Right cardiac atrium (tissue), 5 donors: ENCODE measurements around the gene SIX4. TPM values are rescaled to one million over a fixed set of nuclear protein-coding genes. Genes with fewer than 3 reads are reported as not detected.

Source experiments
- ATAC-seq, 2 donors: fragments of 200-7000 bp; cut with Tn5 transposase; one replicate each; pipeline versions ENCODE4 v1.8.0 to v1.9.1; 2020; ENCODE audit warnings: moderate library complexity in 2 of 2, mild to moderate bottlenecking in 1 of 2
- DNase-seq, 3 donors: peaks; one replicate each; pipeline ENCODE4 v3.0.0-alpha.2; 2020
- H3K27ac ChIP-seq: one replicate; pipeline ENCODE4 v1.5.1; 2013; ENCODE audit warnings: mild to moderate bottlenecking, low read length, control low read depth, moderate library complexity
- H3K27me3 ChIP-seq: one replicate; pipeline ENCODE4 v1.6.1; 2013; ENCODE audit not compliant: control insufficient read depth, insufficient read depth
- H3K4me1 ChIP-seq: one replicate; pipeline ENCODE4 v1.6.1; 2013; ENCODE audit warnings: low read length; ENCODE audit not compliant: control insufficient read depth, insufficient read depth
- H3K4me3 ChIP-seq: one replicate; pipeline ENCODE4 v1.5.1; 2013; ENCODE audit warnings: low read length, control low read depth
- H3K9me3 ChIP-seq: one replicate; pipeline ENCODE4 v1.6.1; 2013; ENCODE audit warnings: low read length; ENCODE audit not compliant: control insufficient read depth
- WGBS: extraction: QIAGEN DNeasy Blood & Tissue Kit; methylation state at CpG from one replicate; pipeline ENCODE4 v1.1.7; 2013; 5-methylcytosine and 5-hydroxymethylcytosine counted together
- intact Hi-C, 4 donors: fragments of 100-400 bp; cut with DNase I; formaldehyde crosslinking; loops; one replicate each; pipeline versions ENCODE4 v1.11.0 to v1.14.0; 2022 to 2023
- polyA plus RNA-seq: library from polyadenylated mRNA; stranded (reverse); fragments of 200-250 nt; gene quantifications from one replicate; pipeline ENCODE4 v1.2.3, GENCODE V29; 2013
- total RNA-seq, 4 donors: library from RNA; stranded (reverse); fragmentation: NEBNext Ultra II Directional; extraction: Animal tissue kit (Norgen Biotek cat#: 25700); gene quantifications; one replicate each; pipeline ENCODE4 v1.2.1, GENCODE V29; 2021
- donor health status: healthy with polysubstance abuse.
- donor health status: DM: no; HTN: yes; CAD: no.
- donor health status: DM: no; HTN: no; CAD: no.
- donor health status: DM: no; HTN: yes; CAD: no; lungs with severe emphysema.
- donor health status: DM: yes; HTN: yes; CAD: no.

Gene SIX4
- total and polyA plus RNA-seq, 5 donors: 1.1 to 4.1 (median 3.2) TPM

- DNase-seq (peak; percentile 37 to 66 (median 58)), ATAC-seq (peak; percentile 66 to 70)
- Histone ChIP-seq H3K27ac (no peak overlapping the region), H3K4me1 (no peaks in the 10 kb centered on the region), H3K9me3 (no peaks in the 10 kb centered on the region), H3K27me3 (no peaks in the 10 kb centered on the region), H3K4me3 (peak overlapping the region; percentile 62)
- WGBS: 6% methylated on average over 70 of the region's 70 CpGs
- intact Hi-C loops: loop anchor here in 1 of 4 donors (10.0 kb wide), 1 partner anchor 523 kb away; no protein-coding TSS in a partner anchor
Measured at GRCh38 chr14:60721326-60722106, 2.6 kb downstream of the SIX4 start.

GRCh38 chr14:60720962-60721325 is 3.2 kb downstream of the SIX4 start:
- intact Hi-C loops: loop anchor here in 1 of 4 donors (10.0 kb wide), 1 partner anchor 524 kb away; no protein-coding TSS in a partner anchor
- Histone ChIP-seq H3K9me3 (no peaks in the 10 kb centered on the region), H3K27me3 (no peaks in the 10 kb centered on the region), H3K27ac (no peak overlapping the region), H3K4me1 (no peaks in the 10 kb centered on the region), H3K4me3 (no peak overlapping the region)
- ATAC-seq: no peak
- DNase-seq: no peak
- 58% methylated on average over 4 of the region's 4 CpGs for WGBS

- H3K27me3 ChIP-seq: no peaks in the 10 kb centered on the region
- DNase-seq: no peak
Measured at GRCh38 chr14:60720391-60720790, 3.8 kb downstream of the SIX4 start.

GRCh38 chr14:60713513-60713912 is 10.6 kb downstream of the SIX4 start:
- Histone ChIP-seq H3K27me3 (no peaks in the 10 kb centered on the region), H3K27ac (no peak overlapping the region), H3K4me3 (no peak overlapping the region), H3K4me1 (no peaks in the 10 kb centered on the region), H3K9me3 (no peaks in the 10 kb centered on the region)
- 85% methylated on average over 6 of the region's 6 CpGs for WGBS
- DNase-seq (no peak), ATAC-seq (no peak)
- intact Hi-C loops: no loop called here

More at GRCh38 chr14:60720391-60720790, 3.8 kb downstream of the SIX4 start:
- Histone ChIP-seq H3K4me1 (no peaks in the 10 kb centered on the region), H3K4me3 (no peak overlapping the region), H3K27ac (no peak overlapping the region), H3K9me3 (no peaks in the 10 kb centered on the region)
- WGBS: 83% methylated on average over 1 of the region's 1 CpG
- intact Hi-C loops: loop anchor here in 1 of 4 donors (10.0 kb wide), 1 partner anchor 524 kb away; no protein-coding TSS in a partner anchor
- no peak for ATAC-seq

GRCh38 chr14:60710494-60710893 is 13.7 kb downstream of the SIX4 start:
- no peak overlapping the region for H3K4me3 ChIP-seq
- no peaks in the 10 kb centered on the region for H3K27me3 ChIP-seq
- intact Hi-C loops: no loop called here
- no peaks in the 10 kb centered on the region for H3K4me1 ChIP-seq
- ATAC-seq (no peak), DNase-seq (no peak)
- H3K27ac ChIP-seq: no peak overlapping the region
- H3K9me3 ChIP-seq: no peaks in the 10 kb centered on the region

- DNase-seq (no peak), ATAC-seq (no peak)
- WGBS: 97% methylated on average over 3 of the region's 3 CpGs
- intact Hi-C loops: no loop called here
- Histone ChIP-seq H3K27me3 (no peaks in the 10 kb centered on the region), H3K27ac (no peak overlapping the region), H3K4me3 (no peak overlapping the region), H3K9me3 (no peaks in the 10 kb centered on the region), H3K4me1 (no peaks in the 10 kb centered on the region)
Measured at GRCh38 chr14:60707858-60708257, 16.3 kb downstream of the SIX4 start.

- Histone ChIP-seq H3K4me1 (no peaks in the 10 kb centered on the region), H3K27me3 (no peaks in the 10 kb centered on the region), H3K27ac (no peak overlapping the region), H3K4me3 (no peak overlapping the region), H3K9me3 (no peaks in the 10 kb centered on the region)
- DNase-seq (no peak), ATAC-seq (no peak)
- intact Hi-C loops: no loop called here
Measured at GRCh38 chr14:60705100-60705499, 19.1 kb downstream of the SIX4 start.

- Histone ChIP-seq H3K27ac (no peak overlapping the region), H3K4me3 (no peak overlapping the region), H3K4me1 (no peaks in the 10 kb centered on the region), H3K27me3 (no peaks in the 10 kb centered on the region), H3K9me3 (no peaks in the 10 kb centered on the region)
- DNase-seq (no peak), ATAC-seq (no peak)
- WGBS: 87% methylated on average over 3 of the region's 3 CpGs
- intact Hi-C loops: no loop called here
Measured at GRCh38 chr14:60700598-60700997, 23.6 kb downstream of the SIX4 start.

GRCh38 chr14:60695327-60695726 is 28.8 kb downstream of the SIX4 start:
- Histone ChIP-seq H3K9me3 (no peaks in the 10 kb centered on the region), H3K27me3 (no peaks in the 10 kb centered on the region), H3K4me3 (no peak overlapping the region), H3K4me1 (no peaks in the 10 kb centered on the region), H3K27ac (no peak overlapping the region)
- ATAC-seq (no peak), DNase-seq (no peak)
- WGBS: 81% methylated on average over 4 of the region's 4 CpGs
- intact Hi-C loops: no loop called here

- no peaks in the 10 kb centered on the region for H3K9me3 ChIP-seq
- DNase-seq (no peak), ATAC-seq (no peak)
- no peak overlapping the region for H3K4me3 ChIP-seq
- no peak overlapping the region for H3K27ac ChIP-seq
- intact Hi-C loops: no loop called here
- H3K4me1 ChIP-seq: no peaks in the 10 kb centered on the region
- WGBS: 82% methylated on average over 3 of the region's 3 CpGs
- H3K27me3 ChIP-seq: no peaks in the 10 kb centered on the region
Measured at GRCh38 chr14:60691383-60692113, 32.6 kb downstream of the SIX4 start.

- DNase-seq (no peak), ATAC-seq (no peak)
- intact Hi-C loops: no loop called here
- Histone ChIP-seq H3K4me1 (no peaks in the 10 kb centered on the region), H3K4me3 (no peak overlapping the region), H3K27ac (no peak overlapping the region), H3K9me3 (no peaks in the 10 kb centered on the region), H3K27me3 (no peaks in the 10 kb centered on the region)
Measured at GRCh38 chr14:60686865-60687264, 37.3 kb downstream of the SIX4 start.
